GM12878 (cell line): ENCODE results near the gene RHCG. TPM values are rescaled to one million over a fixed set of nuclear protein-coding genes. Genes with fewer than 3 reads are reported as not detected.

Experiments
- ATAC-seq: fragments of 200-7000 bp; cut with Tn5 transposase; 3 replicates; pipeline ENCODE4 v1.9.1; 2020; ENCODE audit warnings: mild to moderate bottlenecking, moderate library complexity
- BruUV-seq: library from RNA; stranded (reverse); fragments of 400-500 nt; replicated peaks from 2 replicates; lab custom pipeline; 2021; lab: Mats Ljungman, UMichigan
- CTCF ChIA-PET: fragments of 300-600 bp; sonication (Branson Sonifier 250); formaldehyde crosslinking; extraction: SDS; loops from one replicate; lab custom pipeline; 2021; ENCODE audit warnings: inconsistent platforms; lab: Yijun Ruan, JAX
- POLR2A ChIA-PET: fragments of 350-600 bp; formaldehyde crosslinking; extraction: SDS; loops from one replicate; lab custom pipeline; 2021; ENCODE audit warnings: inconsistent platforms; lab: Charles Lee
- RAD21 ChIA-PET: fragments of 300-600 bp; sonication (Branson Sonifier 250); formaldehyde crosslinking; loops from one replicate; lab custom pipeline; 2023; ENCODE audit warnings: antibody characterized with exemption; ENCODE audit not compliant: unreplicated experiment; lab: Charles Lee
- SMC1A ChIA-PET: fragments of 300-600 bp; sonication (Branson Sonifier 250); formaldehyde crosslinking; loops from one replicate; lab custom pipeline; 2023; ENCODE audit not compliant: unreplicated experiment, uncharacterized antibody; lab: Charles Lee
- DNase-seq: peaks from one replicate; pipeline ENCODE4 v3.0.0-alpha.2; 2011; ENCODE audit warnings: low read depth, low spot score
- FAIRE-seq: peaks from 3 replicates; lab custom pipeline; 2011; peaks lifted over from hg19 to GRCh38; lab: Jason Lieb, UNC
- H2AFZ ChIP-seq: 2 replicates; pipeline ENCODE4 v1.6.0; 2011; ENCODE audit warnings: low read depth, low read length, control low read depth; ENCODE audit not compliant: control insufficient read depth
- H3K27ac ChIP-seq: 2 replicates; pipeline ENCODE4 v1.5.1; 2011; ENCODE audit warnings: control low read depth; ENCODE audit not compliant: control insufficient read depth, insufficient read depth
- H3K27me3 ChIP-seq, 2 experiments: replicated peaks in 1 of 2; 2 replicates each; pipeline versions ENCODE4 v1.6.0 to v1.6.1; 2011; ENCODE audit warnings: low read length in 1 of 2; ENCODE audit not compliant: control insufficient read depth in 2 of 2, insufficient read depth in 2 of 2
- H3K36me3 ChIP-seq, 2 experiments: 2 replicates each; pipeline ENCODE4 v1.5.1; 2011; ENCODE audit warnings: low read length in 1 of 2; ENCODE audit not compliant: control insufficient read depth in 2 of 2, insufficient read depth in 2 of 2
- H3K4me1 ChIP-seq: 2 replicates; pipeline ENCODE4 v1.6.1; 2011; ENCODE audit warnings: mild to moderate bottlenecking, low read length, moderate library complexity, mixed read lengths; ENCODE audit not compliant: control insufficient read depth, insufficient read depth
- H3K4me2 ChIP-seq: 2 replicates; pipeline ENCODE4 v1.6.0; 2011; ENCODE audit warnings: control low read depth; ENCODE audit not compliant: control insufficient read depth, insufficient read depth
- H3K4me3 ChIP-seq: fragments of 200-600 bp; sonication (generic); 2 replicates; pipeline ENCODE4 v1.5.1; 2016
- H3K79me2 ChIP-seq: 2 replicates; pipeline ENCODE4 v1.6.0; 2011; ENCODE audit warnings: low read length; ENCODE audit not compliant: control insufficient read depth, insufficient read depth
- H3K9ac ChIP-seq: 2 replicates; pipeline ENCODE4 v1.8.0; 2011; ENCODE audit warnings: low read length, control low read depth, mixed read lengths; ENCODE audit not compliant: control insufficient read depth, insufficient read depth
- H3K9me3 ChIP-seq: replicated peaks from 3 replicates; pipeline ENCODE4 v1.5.1; 2011; ENCODE audit warnings: mild to moderate bottlenecking, low read length; ENCODE audit not compliant: control insufficient read depth, insufficient read depth
- H4K20me1 ChIP-seq: 2 replicates; pipeline ENCODE4 v1.6.0; 2011; ENCODE audit not compliant: control insufficient read depth, insufficient read depth
- BMI1 ChIP-seq: fragments of 450-650 bp; IDR thresholded peaks from 2 replicates; pipeline ENCODE4 v1.6.1; 2016; ENCODE audit warnings: mild to moderate bottlenecking, moderate library complexity, borderline replicate concordance
- IKZF1 ChIP-seq: fragments of 450-650 bp; conservative IDR thresholded peaks from 2 replicates; pipeline ENCODE4 v1.6.1; 2017; ENCODE audit warnings: antibody characterized with exemption, mild to moderate bottlenecking
- JUNB ChIP-seq: IDR thresholded peaks from 2 replicates; pipeline ENCODE4 v1.6.1; 2016; ENCODE audit warnings: antibody characterized with exemption, mild to moderate bottlenecking
- JUND ChIP-seq: IDR thresholded peaks from 2 replicates; pipeline ENCODE4 v1.6.1; 2012; ENCODE audit warnings: low read depth, mild to moderate bottlenecking, low read length, improper control_type of control experiment, moderate library complexity
- MLLT1 ChIP-seq: fragments of 450-650 bp; IDR thresholded peaks from 2 replicates; pipeline ENCODE4 v1.6.1; 2016; ENCODE audit warnings: mild to moderate bottlenecking
- NR2C2 ChIP-seq: IDR thresholded peaks from 2 replicates; pipeline ENCODE4 v1.6.1; 2011; ENCODE audit warnings: borderline replicate concordance, low read depth; ENCODE audit not compliant: control insufficient read depth, insufficient read length
- POLR2AphosphoS2 ChIP-seq: IDR thresholded peaks from 2 replicates; pipeline ENCODE4 v1.6.1; 2011; ENCODE audit warnings: low read depth, mild to moderate bottlenecking, low read length, improper control_type of control experiment, moderate library complexity
- WGBS: methylation state at CpG from one replicate; pipeline ENCODE4 v1.1.6; 2016; ENCODE audit warnings: low lambda C conversion rate; ENCODE audit not compliant: insufficient replicate concordance, insufficient coverage; ENCODE audit errors: missing lambda C conversion rate; 5-methylcytosine and 5-hydroxymethylcytosine counted together
- in situ Hi-C: fragments of 300-500 bp; cut with MboI; formaldehyde crosslinking; loops from 9 replicates; pipeline ENCODE4 v1.14.3; 2018; ENCODE audit warnings: mixed read lengths
- intact Hi-C: fragments of 100-400 bp; cut with micrococcal nuclease; formaldehyde crosslinking; loops from one replicate; pipeline ENCODE4 v1.14.2; 2022; ENCODE audit not compliant: unreplicated experiment
- polyA plus RNA-seq, 11 experiments: library from polyadenylated mRNA; depleted of rRNA in 4 of 11; unstranded in 6 of 11; stranded (reverse) in 5 of 11; fragments of >200 nt; fragmentation: Nextera tagmentation in 4 of 11; fragmentation: Illumina TruSeq in 1 of 11; extraction: Ambion mirVana in 4 of 11; extraction: Trizol in 1 of 11; gene quantifications; 1 replicate in 1 of 11; 2 replicates in 10 of 11; pipeline versions ENCODE4 v1.2.1 to v1.2.3, GENCODE V29; 2011 to 2016; ENCODE audit warnings: inconsistent platforms in 2 of 11, missing spikeins in 2 of 11, low read depth in 1 of 11
- total RNA-seq, 4 experiments: library from RNA; depleted of rRNA in 3 of 4; stranded (reverse); fragments of >200 nt in 3 of 4; fragmentation: Illumina TruSeq in 1 of 4; extraction: Trizol in 1 of 4; gene quantifications; 2 replicates each; pipeline versions ENCODE4 v1.2.1 to v1.2.3, GENCODE V29; 2013 to 2021
- TF ChIP-seq, protein P1 (sequence below), 3 experiments: IDR thresholded peaks in 2 of 3; conservative IDR thresholded peaks in 1 of 3; 2 replicates each; pipeline ENCODE4 v1.5.1; 2011; ENCODE audit warnings: low read depth in 3 of 3, low read length in 3 of 3, mild to moderate bottlenecking in 3 of 3, control low read depth in 2 of 3, moderate library complexity in 2 of 3, inconsistent platforms in 1 of 3, mixed read lengths in 1 of 3; ENCODE audit not compliant: control insufficient read depth in 2 of 3, insufficient read depth in 1 of 3; ENCODE audit errors: extremely low read depth in 1 of 3

The RHCG gene
- total and polyA plus RNA-seq, 10 of the 15 experiments (the other 5 are each of a cell fraction or from before 2014, with no cell fraction given) = 0.05 to 0.11 TPM; not detected in 8

- WGBS = 36% methylated on average over 9 of the region's 9 CpGs
- ChIA-PET CTCF (interaction anchor here (0.6 to 6.3 kb wide), 9 partner anchors 9 to 129 kb away, joined by 3 to 58 read pairs (median 3); partner anchors contain the start of gene TICRR), RAD21 (interaction anchor here (1.0 to 2.0 kb wide), 2 partner anchors 26 to 88 kb away, joined by 3 to 5 read pairs; no protein-coding TSS in a partner anchor)
- FAIRE-seq (no peak), DNase-seq (no peak)
- H2AFZ ChIP-seq = no peak overlapping the region
- no peaks in the 10 kb centered on the region for H4K20me1 ChIP-seq
- in situ Hi-C loops = no loop called here
- H3K4me1 ChIP-seq = peaks cover 13% of the 10 kb centered on the region
- no peak for TF ChIP-seq POLR2AphosphoS2
- no peak for TF ChIP-seq JUNB
- no peak for TF ChIP-seq NR2C2
- TF ChIP-seq, protein P1, sequence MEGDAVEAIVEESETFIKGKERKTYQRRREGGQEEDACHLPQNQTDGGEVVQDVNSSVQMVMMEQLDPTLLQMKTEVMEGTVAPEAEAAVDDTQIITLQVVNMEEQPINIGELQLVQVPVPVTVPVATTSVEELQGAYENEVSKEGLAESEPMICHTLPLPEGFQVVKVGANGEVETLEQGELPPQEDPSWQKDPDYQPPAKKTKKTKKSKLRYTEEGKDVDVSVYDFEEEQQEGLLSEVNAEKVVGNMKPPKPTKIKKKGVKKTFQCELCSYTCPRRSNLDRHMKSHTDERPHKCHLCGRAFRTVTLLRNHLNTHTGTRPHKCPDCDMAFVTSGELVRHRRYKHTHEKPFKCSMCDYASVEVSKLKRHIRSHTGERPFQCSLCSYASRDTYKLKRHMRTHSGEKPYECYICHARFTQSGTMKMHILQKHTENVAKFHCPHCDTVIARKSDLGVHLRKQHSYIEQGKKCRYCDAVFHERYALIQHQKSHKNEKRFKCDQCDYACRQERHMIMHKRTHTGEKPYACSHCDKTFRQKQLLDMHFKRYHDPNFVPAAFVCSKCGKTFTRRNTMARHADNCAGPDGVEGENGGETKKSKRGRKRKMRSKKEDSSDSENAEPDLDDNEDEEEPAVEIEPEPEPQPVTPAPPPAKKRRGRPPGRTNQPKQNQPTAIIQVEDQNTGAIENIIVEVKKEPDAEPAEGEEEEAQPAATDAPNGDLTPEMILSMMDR (IDR thresholded peaks at IDR 0.05 in 2 of 3, conservative IDR thresholded peaks at IDR 0.05 in 1 of 3; ENCODE audit: control insufficient read depth in 2 of 3, extremely low read depth in 1 of 3, insufficient read depth in 1 of 3, low read depth in 3 of 3, low read length in 3 of 3) = no peak
- no peak for TF ChIP-seq IKZF1
- TF ChIP-seq MLLT1 = no peak
- TF ChIP-seq JUND = no peak
- TF ChIP-seq BMI1 = no peak
- TF ChIP-seq, all 136 proteins: peak for 0
- H3K27ac ChIP-seq = no peak overlapping the region
- SMC1A ChIA-PET = interaction anchor here (1.0 kb wide), 1 partner anchor 47 kb away, joined by 3 read pairs; no protein-coding TSS in a partner anchor
- H3K4me3 ChIP-seq = no peak overlapping the region
- no peaks in the 10 kb centered on the region for H3K79me2 ChIP-seq
- intact Hi-C loops = no loop called here
- H3K4me2 ChIP-seq = no peak overlapping the region
- H3K27me3 ChIP-seq = no peaks in the 10 kb centered on the region; a peak in 3 of 4 replicates
- POLR2A ChIA-PET = no interaction called here
- no peaks in the 10 kb centered on the region for H3K9me3 ChIP-seq
- no peak for ATAC-seq
- no TSS peak for BruUV-seq
- H3K9ac ChIP-seq = no peak overlapping the region
- H3K36me3 ChIP-seq = no peaks in the 10 kb centered on the region
Measured at GRCh38 chr15:89446255-89446891, 50.0 kb downstream of the RHCG start.
